HUDEP-2 (cell line): ENCODE data around the gene NT5DC3.

Experiments used
- DNase-seq, 76 experiments: peaks; one replicate each; lab custom pipeline; 2025; ENCODE audit not compliant: unreplicated experiment in 76 of 76; lab: John Stamatoyannopoulos, UW

NT5DC3 gene

GRCh38 chr12:103840876-103841689 lies at the start of gene NT5DC3:
Gene NT5DC3, minus strand, starts transcription at chr12:103841234. Its CDS starts 78 bp downstream, at chr12:103841156.
- peak in 71 of 76 experiments; percentile 14 to 85 (median 66) for DNase-seq

GRCh38 chr12:103887738-103888137 lies 46.7 kb upstream of the NT5DC3 start:
- DNase-seq = no peak

- DNase-seq = no peak
These were observed 45.3 kb upstream of the NT5DC3 start for GRCh38 chr12:103886195-103886797.

GRCh38 chr12:103884316-103884715 lies 43.3 kb upstream of the NT5DC3 start:
- DNase-seq = peak in 2 of 76 experiments; percentile 9 to 19

GRCh38 chr12:103883908-103884307 lies 42.9 kb upstream of the NT5DC3 start:
- no peak for DNase-seq

GRCh38 chr12:103882861-103883596 lies 42.0 kb upstream of the NT5DC3 start:
- DNase-seq = no peak

- no peak for DNase-seq
These were observed 40.2 kb upstream of the NT5DC3 start for GRCh38 chr12:103881261-103881660.

- DNase-seq = no peak
These were observed 39.5 kb upstream of the NT5DC3 start for GRCh38 chr12:103880299-103881142.

- DNase-seq = no peak
These were observed 38.8 kb upstream of the NT5DC3 start for GRCh38 chr12:103879878-103880277.

GRCh38 chr12:103879048-103879692 lies 38.1 kb upstream of the NT5DC3 start:
- DNase-seq = no peak

- peak in 41 of 76 experiments; percentile 1 to 61 (median 28) for DNase-seq
These were observed 37.0 kb upstream of the NT5DC3 start for GRCh38 chr12:103877934-103878510.

GRCh38 chr12:103877288-103877687 lies 36.3 kb upstream of the NT5DC3 start:
- DNase-seq = no peak

- DNase-seq = no peak
These were observed 34.6 kb upstream of the NT5DC3 start for GRCh38 chr12:103875666-103876065.

GRCh38 chr12:103868215-103868614 lies 27.2 kb upstream of the NT5DC3 start:
- no peak for DNase-seq

- no peak for DNase-seq
These were observed 24.2 kb upstream of the NT5DC3 start for GRCh38 chr12:103865151-103865730.

GRCh38 chr12:103864710-103865109 lies 23.7 kb upstream of the NT5DC3 start:
- no peak for DNase-seq

- peak in 27 of 76 experiments; percentile 2 to 64 (median 22) for DNase-seq
These were observed 18.0 kb upstream of the NT5DC3 start for GRCh38 chr12:103858953-103859601.

GRCh38 chr12:103858335-103858734 lies 17.3 kb upstream of the NT5DC3 start:
- DNase-seq = no peak

- DNase-seq = no peak
These were observed 16.1 kb upstream of the NT5DC3 start for GRCh38 chr12:103857164-103857563.
